Activated CD8-positive, alpha-beta T cell treated with anti-CD3 and anti-CD28 coated beads, Interleukin-2, amount 10 ng/mL, durations not matched to agents 7 days and 5 days (primary cell): ENCODE data around the gene FAM98B. TPM values are rescaled to one million over a fixed set of nuclear protein-coding genes. Genes with fewer than 3 reads are reported as not detected.

Source experiments
- ATAC-seq: fragments of 150-1000 bp; cut with Tn5 transposase; one replicate; pipeline ENCODE4 v1.10.0; 2021; ENCODE audit warnings: moderate library complexity
- CTCF ChIA-PET: fragments of 350-600 bp; sonication (Branson Sonifier 250); formaldehyde crosslinking; loops from one replicate; lab custom pipeline; 2021; ENCODE audit warnings: antibody characterized with exemption; lab: Charles Lee
- POLR2A ChIA-PET: fragments of 350-600 bp; sonication (Branson Sonifier 250); formaldehyde crosslinking; loops from one replicate; lab custom pipeline; 2021; ENCODE audit warnings: antibody characterized with exemption; lab: Charles Lee
- DNase-seq: peaks from one replicate; pipeline ENCODE4 v3.0.0-alpha.2; 2020
- H3K27ac Mint-ChIP-seq: one replicate; pipeline ENCODE4 v1.8.0; 2021; ENCODE audit warnings: mild to moderate bottlenecking, mixed read lengths
- H3K27me3 Mint-ChIP-seq: one replicate; pipeline ENCODE4 v1.8.0; 2021; ENCODE audit warnings: low read depth, mixed read lengths
- H3K36me3 Mint-ChIP-seq: one replicate; pipeline ENCODE4 v1.8.0; 2021; ENCODE audit warnings: low read depth, mixed read lengths
- H3K4me1 Mint-ChIP-seq: one replicate; pipeline ENCODE4 v1.8.0; 2021; ENCODE audit warnings: low read depth, mixed read lengths
- H3K4me3 Mint-ChIP-seq: one replicate; pipeline ENCODE4 v1.8.0; 2021; ENCODE audit warnings: mild to moderate bottlenecking, mixed read lengths
- H3K9me3 Mint-ChIP-seq: one replicate; pipeline ENCODE4 v1.8.0; 2022; ENCODE audit warnings: mixed read lengths; ENCODE audit not compliant: insufficient read depth
- total RNA-seq, 2 experiments: library from RNA; stranded (reverse); gene quantifications; one replicate each; pipeline ENCODE4 v1.2.3, GENCODE V29; 2021

Gene FAM98B
- 10 to 100 TPM; 42.8 to 43.9 TPM for total RNA-seq

DNA sequence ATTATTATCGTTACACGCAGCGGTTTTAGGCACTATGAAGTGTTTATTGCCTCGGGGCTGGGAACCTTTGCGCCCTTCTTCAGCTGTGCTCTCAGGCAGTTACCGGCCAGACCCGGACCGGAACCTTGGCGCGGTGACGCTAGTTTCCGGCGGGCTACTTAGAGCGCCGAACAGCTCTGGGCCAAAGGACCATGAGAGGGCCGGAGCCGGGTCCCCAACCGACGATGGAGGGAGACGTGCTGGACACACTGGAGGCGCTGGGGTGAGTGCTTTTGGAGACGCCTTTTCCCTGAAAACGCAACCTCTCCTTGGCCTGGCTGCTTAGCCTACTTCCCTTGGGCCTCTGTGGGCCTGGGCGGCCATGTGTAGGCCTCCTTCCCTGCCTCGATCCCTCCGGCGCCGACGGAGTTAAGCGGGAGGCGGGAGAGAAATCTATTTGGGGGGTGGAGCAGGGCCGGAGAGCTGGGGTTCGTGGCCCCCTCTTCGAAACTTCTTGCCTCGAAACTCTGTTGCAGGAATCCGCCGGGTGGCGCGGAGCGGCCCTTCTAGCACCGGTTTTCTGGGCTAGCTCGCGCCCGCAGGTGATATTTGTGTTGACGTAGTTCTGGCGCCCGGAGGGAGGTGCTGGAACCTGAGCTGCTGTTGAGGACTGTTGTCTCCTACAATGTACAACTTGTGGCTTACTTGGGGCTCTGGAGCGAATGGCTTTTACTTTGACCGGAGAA, at the start of gene FAM98B:
Gene FAM98B (plus strand): TSS at position 157 of the 725 bp plus-strand sequence. CDS start 35 bp downstream, at position 192.
- peaks cover 9% of the 10 kb centered on the region for H3K27me3 Mint-ChIP-seq
- CTCF ChIA-PET, result interaction anchor here (0.6 to 5.8 kb wide), 20 partner anchors 10 to 1821 kb away, joined by 3 to 87 read pairs (median 4); no protein-coding TSS in a partner anchor
- H3K9me3 Mint-ChIP-seq, result no peaks in the 10 kb centered on the region
- H3K36me3 Mint-ChIP-seq, result no peaks in the 10 kb centered on the region
- peak; percentile 92 for ATAC-seq
- peaks cover 29% of the 10 kb centered on the region for H3K4me1 Mint-ChIP-seq
- peak within 1 kb of the TSS; percentile 92 for H3K27ac Mint-ChIP-seq
- peak within 1 kb of the TSS; percentile 96 for H3K4me3 Mint-ChIP-seq
- POLR2A ChIA-PET, result interaction anchor here (0.6 to 1.7 kb wide), 15 partner anchors 13 to 248 kb away, joined by 3 to 15 read pairs (median 4); no protein-coding TSS in a partner anchor
- DNase-seq, result peak; percentile 89

DNA sequence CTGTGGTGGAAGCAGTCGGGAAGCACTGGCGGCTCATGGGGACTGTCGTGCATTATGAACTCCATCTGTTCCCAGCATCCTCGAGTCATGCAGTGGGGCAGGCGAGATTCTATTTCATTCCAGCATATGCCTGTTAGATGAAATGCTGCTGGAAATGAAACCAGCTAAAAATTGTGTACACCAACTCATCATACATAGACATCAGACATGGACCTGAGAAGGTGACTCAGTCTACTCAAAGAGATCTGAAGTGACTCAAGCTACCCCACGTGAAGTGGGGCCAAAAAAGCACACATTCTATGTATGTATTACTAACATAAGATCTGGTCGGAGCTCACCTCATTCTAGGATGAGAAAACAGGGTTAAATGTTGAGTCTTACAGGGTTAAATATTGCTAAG, 47.5 kb upstream of the FAM98B start:
- Mint-ChIP-seq H3K27me3 (peaks cover 28% of the 10 kb centered on the region), H3K9me3 (no peaks in the 10 kb centered on the region), H3K27ac (no peak overlapping the region), H3K4me3 (no peak overlapping the region), H3K36me3 (no peaks in the 10 kb centered on the region), H3K4me1 (no peaks in the 10 kb centered on the region)
- CTCF ChIA-PET, result no interaction called here
- DNase-seq (no peak), ATAC-seq (no peak)
- POLR2A ChIA-PET, result no interaction called here

DNA sequence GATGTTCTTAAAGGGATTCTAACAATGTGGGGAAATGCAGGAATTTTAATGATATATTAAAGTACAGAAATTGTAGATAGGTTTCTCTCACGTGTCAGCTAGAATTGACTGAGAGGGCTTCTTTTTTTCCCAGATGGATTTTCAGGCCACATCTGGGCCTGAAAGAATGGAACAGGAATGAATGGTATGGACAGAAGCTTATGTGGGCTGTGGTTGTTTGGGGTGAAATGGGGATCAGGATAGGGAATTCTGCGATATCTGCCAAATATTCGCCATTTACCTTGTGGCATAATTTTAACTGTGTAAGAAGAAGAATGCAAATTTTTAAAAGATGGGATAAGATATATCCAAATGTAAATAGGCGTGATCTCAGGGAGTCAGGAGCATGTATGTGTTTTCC, 45.4 kb upstream of the FAM98B start:
- H3K4me1 Mint-ChIP-seq, result no peaks in the 10 kb centered on the region
- ChIA-PET POLR2A (no interaction called here), CTCF (no interaction called here)
- ATAC-seq, result no peak
- H3K27me3 Mint-ChIP-seq, result peaks cover 39% of the 10 kb centered on the region
- no peaks in the 10 kb centered on the region for H3K9me3 Mint-ChIP-seq
- no peak for DNase-seq
- H3K27ac Mint-ChIP-seq, result no peak overlapping the region
- no peaks in the 10 kb centered on the region for H3K36me3 Mint-ChIP-seq
- no peak overlapping the region for H3K4me3 Mint-ChIP-seq

DNA sequence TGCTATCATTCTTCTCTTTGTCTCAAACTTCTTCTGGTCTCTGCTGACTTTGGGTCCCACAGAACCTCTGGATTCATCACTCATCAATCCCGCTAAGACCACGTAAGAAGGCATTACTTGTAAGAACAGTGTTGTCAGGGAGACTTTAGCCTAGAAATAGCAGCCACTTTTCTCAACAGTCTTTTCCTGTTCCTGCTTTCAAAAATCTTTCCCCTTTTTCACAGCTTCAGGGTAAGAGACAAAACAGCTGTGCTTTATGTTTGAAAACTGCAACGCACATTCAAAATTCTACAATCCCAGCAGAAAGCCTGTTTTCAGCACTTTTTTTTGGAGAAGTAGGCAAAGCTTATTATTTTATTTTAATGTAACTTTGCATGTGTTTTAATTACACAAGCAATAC, 42.0 kb upstream of the FAM98B start:
- H3K36me3 Mint-ChIP-seq, result no peaks in the 10 kb centered on the region
- no peak overlapping the region for H3K27ac Mint-ChIP-seq
- no peaks in the 10 kb centered on the region for H3K4me1 Mint-ChIP-seq
- DNase-seq (no peak), ATAC-seq (no peak)
- H3K9me3 Mint-ChIP-seq, result no peaks in the 10 kb centered on the region
- no peak overlapping the region for H3K4me3 Mint-ChIP-seq
- peaks cover 48% of the 10 kb centered on the region for H3K27me3 Mint-ChIP-seq
- ChIA-PET POLR2A (no interaction called here), CTCF (interaction anchor here (1.2 kb wide), 1 partner anchor 288 kb away, joined by 3 read pairs; no protein-coding TSS in a partner anchor)

DNA sequence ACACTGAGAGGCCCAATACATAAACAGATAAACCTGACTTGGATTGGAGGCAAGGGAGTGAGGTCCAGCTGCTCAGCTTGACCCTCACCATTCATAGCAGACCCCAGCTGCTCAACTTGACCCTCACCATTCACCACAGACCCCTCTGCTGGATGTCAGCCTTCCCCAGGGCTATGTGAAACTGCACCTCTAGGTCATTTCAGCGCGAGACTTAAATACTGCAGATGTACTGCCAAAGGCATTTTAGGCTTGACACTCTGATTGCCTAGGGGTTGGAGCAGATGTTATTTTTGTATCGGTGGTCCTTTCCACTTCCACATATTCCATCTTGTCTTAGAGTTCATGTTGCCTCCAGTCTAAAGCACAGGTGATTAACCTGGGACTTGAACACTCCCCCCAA, 41.5 kb upstream of the FAM98B start:
- Mint-ChIP-seq H3K4me3 (no peak overlapping the region), H3K36me3 (no peaks in the 10 kb centered on the region), H3K27me3 (peaks cover 51% of the 10 kb centered on the region), H3K9me3 (no peaks in the 10 kb centered on the region), H3K4me1 (no peaks in the 10 kb centered on the region), H3K27ac (no peak overlapping the region)
- ChIA-PET CTCF (no interaction called here), POLR2A (interaction anchor here (0.6 kb wide), 1 partner anchor 760 kb away, joined by 3 read pairs; no protein-coding TSS in a partner anchor)
- no peak for DNase-seq
- ATAC-seq, result no peak

DNA sequence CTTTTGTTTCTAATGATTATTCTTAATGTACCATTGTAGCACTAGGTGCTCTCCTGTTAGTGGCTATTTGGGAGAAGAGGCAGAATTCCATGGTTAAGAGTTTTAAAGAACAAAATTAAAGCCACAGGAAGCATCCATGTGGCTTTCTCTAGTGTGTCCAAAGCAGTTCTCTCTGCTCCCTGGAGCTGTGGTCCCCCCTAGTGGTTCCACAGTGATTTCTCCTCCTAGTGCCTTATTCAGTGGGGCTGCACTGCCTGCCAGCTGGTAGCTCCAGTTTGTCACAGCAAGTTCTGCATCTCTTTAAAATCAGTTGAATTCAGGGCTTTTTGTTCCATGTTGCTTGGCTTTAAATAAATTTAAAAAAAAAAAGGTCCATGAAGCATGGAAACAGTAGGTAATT, 39.6 kb upstream of the FAM98B start:
- H3K27ac Mint-ChIP-seq, result no peak overlapping the region
- ATAC-seq (no peak), DNase-seq (no peak)
- ChIA-PET CTCF (no interaction called here), POLR2A (no interaction called here)
- peaks cover 52% of the 10 kb centered on the region for H3K27me3 Mint-ChIP-seq
- no peaks in the 10 kb centered on the region for H3K36me3 Mint-ChIP-seq
- no peaks in the 10 kb centered on the region for H3K9me3 Mint-ChIP-seq
- H3K4me1 Mint-ChIP-seq, result no peaks in the 10 kb centered on the region
- H3K4me3 Mint-ChIP-seq, result no peak overlapping the region

DNA sequence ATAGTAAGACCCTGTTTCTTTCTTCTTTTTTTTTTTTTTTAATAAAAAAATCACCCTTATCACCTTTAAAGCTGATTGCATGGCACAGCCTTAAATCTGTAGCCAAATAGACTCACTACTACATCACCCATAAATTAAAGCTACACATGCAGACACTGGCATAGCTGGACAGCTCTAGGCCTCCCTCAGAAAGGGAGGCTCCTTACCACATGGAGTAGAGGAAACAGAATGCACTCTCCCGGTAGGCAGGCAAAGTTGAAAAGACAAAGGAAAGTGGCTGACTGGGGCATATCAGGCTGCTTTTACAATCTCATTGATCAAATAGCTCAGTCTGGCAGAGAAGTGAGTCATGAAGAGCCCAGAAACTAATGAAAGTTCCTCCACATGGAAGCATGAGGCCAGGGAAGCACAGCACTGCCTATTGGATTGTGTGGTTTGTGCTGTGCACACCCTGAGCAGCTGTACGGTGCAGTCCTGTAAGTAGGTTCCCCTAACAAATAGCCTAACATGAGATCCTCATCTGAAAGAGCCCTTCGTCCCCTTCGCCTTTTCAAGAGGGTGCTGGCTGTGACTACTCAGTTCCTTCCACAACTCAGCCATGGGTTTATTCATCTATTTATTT, 32.7 kb upstream of the FAM98B start:
- Mint-ChIP-seq H3K4me1 (no peaks in the 10 kb centered on the region), H3K9me3 (no peaks in the 10 kb centered on the region), H3K4me3 (no peak overlapping the region), H3K27ac (no peak overlapping the region), H3K27me3 (peaks cover 32% of the 10 kb centered on the region), H3K36me3 (no peaks in the 10 kb centered on the region)
- DNase-seq (no peak), ATAC-seq (no peak)
- ChIA-PET CTCF (interaction anchor here (1.5 to 3.5 kb wide), 2 partner anchors 19 to 32 kb away, joined by 3 to 14 read pairs; no protein-coding TSS in a partner anchor), POLR2A (no interaction called here)

DNA sequence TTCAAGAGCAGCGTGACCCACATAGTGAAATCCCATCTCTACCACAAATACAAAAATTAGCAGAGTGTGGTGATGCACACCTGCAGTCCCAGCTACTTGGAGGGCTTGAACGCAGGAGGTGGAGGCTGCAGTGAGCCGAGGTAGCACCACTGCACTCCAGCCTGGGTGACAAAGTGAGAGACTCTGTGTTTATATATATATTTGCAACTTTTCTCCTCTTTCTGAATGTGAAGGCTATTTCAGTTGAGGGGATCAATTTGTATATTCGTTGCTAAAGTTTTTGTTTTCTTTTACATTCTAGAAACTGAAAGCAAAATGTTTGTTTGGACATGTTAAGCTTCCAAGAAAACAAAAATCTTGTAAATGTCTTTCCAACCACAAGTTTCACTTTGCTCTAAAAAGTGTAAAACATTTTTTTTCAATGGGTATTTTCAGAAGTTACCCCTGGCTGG, 29.8 kb upstream of the FAM98B start:
- H3K27ac Mint-ChIP-seq, result no peak overlapping the region
- ChIA-PET POLR2A (no interaction called here), CTCF (interaction anchor here (1.1 to 2.7 kb wide), 3 partner anchors 15 to 275 kb away, joined by 3 to 10 read pairs (median 4); no protein-coding TSS in a partner anchor)
- no peaks in the 10 kb centered on the region for H3K9me3 Mint-ChIP-seq
- H3K4me3 Mint-ChIP-seq, result no peak overlapping the region
- H3K4me1 Mint-ChIP-seq, result no peaks in the 10 kb centered on the region
- no peak for ATAC-seq
- no peaks in the 10 kb centered on the region for H3K36me3 Mint-ChIP-seq
- peaks cover 28% of the 10 kb centered on the region for H3K27me3 Mint-ChIP-seq
- DNase-seq, result no peak

DNA sequence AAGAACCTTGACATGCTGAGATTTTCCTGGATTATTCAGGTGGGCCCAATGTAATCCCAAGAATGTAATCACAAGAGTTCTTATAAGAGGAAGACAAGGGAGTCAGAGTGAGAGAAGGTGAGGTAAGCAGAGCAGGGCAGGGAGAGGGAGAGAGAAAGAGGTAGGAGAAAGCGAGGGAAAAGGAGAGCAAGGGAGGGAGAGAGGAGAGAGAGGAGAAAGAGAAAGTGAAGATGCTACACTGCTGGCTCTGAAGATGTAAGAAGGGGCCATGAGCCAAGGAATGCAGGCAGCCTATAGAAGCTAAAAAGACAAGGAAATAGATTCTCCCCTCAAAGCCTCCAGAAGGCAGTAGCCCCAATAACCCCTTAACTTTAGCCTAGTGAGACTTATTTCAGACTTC, 28.7 kb upstream of the FAM98B start:
- peaks cover 30% of the 10 kb centered on the region for H3K27me3 Mint-ChIP-seq
- H3K27ac Mint-ChIP-seq, result no peak overlapping the region
- no peak for DNase-seq
- ATAC-seq, result no peak
- H3K9me3 Mint-ChIP-seq, result no peaks in the 10 kb centered on the region
- CTCF ChIA-PET, result interaction anchor here (1.1 to 2.7 kb wide), 3 partner anchors 14 to 274 kb away, joined by 3 to 10 read pairs (median 4); no protein-coding TSS in a partner anchor
- no peaks in the 10 kb centered on the region for H3K4me1 Mint-ChIP-seq
- H3K4me3 Mint-ChIP-seq, result no peak overlapping the region
- POLR2A ChIA-PET, result no interaction called here
- H3K36me3 Mint-ChIP-seq, result no peaks in the 10 kb centered on the region

DNA sequence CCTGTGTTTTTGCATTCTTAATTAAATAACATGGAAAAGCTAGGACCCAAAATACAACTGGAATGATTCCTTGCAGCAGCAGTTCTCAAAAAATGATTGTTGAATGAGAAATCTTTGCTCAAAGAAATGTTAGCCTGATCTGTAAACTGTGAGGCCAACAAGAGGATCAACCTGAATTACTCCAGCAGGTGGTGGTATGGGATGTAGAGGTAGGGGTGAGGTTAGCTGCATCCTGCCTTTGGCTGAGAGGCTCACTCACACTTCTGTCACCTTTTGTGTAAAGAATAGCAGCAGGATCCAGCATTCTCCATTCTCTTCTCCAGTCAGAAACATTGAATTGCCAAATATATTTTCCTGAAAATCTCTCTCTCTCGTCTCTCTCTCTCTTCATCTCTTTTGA, 26.5 kb upstream of the FAM98B start:
- Mint-ChIP-seq H3K27me3 (peaks cover 28% of the 10 kb centered on the region), H3K9me3 (no peaks in the 10 kb centered on the region), H3K36me3 (no peaks in the 10 kb centered on the region), H3K4me3 (no peak overlapping the region), H3K4me1 (no peaks in the 10 kb centered on the region), H3K27ac (no peak overlapping the region)
- DNase-seq (no peak), ATAC-seq (no peak)
- POLR2A ChIA-PET, result no interaction called here
- CTCF ChIA-PET, result interaction anchor here (0.7 to 1.7 kb wide), 4 partner anchors 13 to 272 kb away, joined by 3 to 8 read pairs (median 5); no protein-coding TSS in a partner anchor

DNA sequence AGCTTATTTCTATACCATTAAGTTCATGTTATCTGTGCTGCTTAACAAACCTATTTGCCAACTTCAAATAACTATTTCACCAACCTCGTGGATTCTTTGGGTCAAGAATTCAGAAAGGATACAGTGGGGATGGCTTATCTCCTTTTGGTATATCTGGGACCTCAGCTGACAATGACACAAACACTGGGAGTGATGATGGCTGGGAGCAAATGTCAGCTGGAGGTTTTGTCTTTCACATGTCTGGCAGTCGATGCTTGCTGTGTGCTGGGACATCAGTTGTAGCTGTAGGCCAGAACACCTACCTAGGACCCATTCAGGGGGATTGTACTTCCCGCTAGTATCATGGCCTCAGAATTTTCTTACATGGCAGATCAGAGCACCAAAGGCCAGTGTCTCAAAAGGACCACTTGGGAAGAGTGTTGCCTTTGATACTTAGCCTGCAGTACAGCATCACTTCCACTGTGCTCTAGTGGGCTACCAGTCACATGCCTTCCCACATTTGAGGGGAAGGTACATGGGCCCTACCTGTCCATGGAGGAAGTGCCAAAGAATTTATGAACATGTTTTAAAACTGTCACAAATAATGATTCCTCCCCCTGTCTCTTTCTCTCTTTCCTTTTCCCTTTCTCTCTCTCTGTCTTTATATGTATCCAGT, 23.7 kb upstream of the FAM98B start:
- POLR2A ChIA-PET, result no interaction called here
- CTCF ChIA-PET, result interaction anchor here (0.9 to 1.6 kb wide), 2 partner anchors 10 to 278 kb away, joined by 3 to 8 read pairs; no protein-coding TSS in a partner anchor
- Mint-ChIP-seq H3K27me3 (peaks cover 40% of the 10 kb centered on the region), H3K36me3 (no peaks in the 10 kb centered on the region), H3K27ac (no peak overlapping the region), H3K9me3 (no peaks in the 10 kb centered on the region), H3K4me3 (no peak overlapping the region), H3K4me1 (no peaks in the 10 kb centered on the region)
- no peak for DNase-seq
- no peak for ATAC-seq
